GM06990 (cell line): Measurements from ENCODE around the gene IL22RA2.

Source experiments
- DNase-seq: peaks from one replicate; pipeline ENCODE4 v3.0.0-alpha.2; 2011; ENCODE audit not compliant: insufficient read length; ENCODE audit errors: extremely low read depth
- H3K27me3 ChIP-seq: replicated peaks from 2 replicates; pipeline ENCODE4 v1.6.0; 2011; ENCODE audit warnings: low read length; ENCODE audit not compliant: control insufficient read depth, insufficient read depth
- H3K36me3 ChIP-seq: 2 replicates; pipeline ENCODE4 v1.5.1; 2011; ENCODE audit warnings: low read length; ENCODE audit not compliant: control insufficient read depth, insufficient read depth
- H3K4me3 ChIP-seq: replicated peaks from 2 replicates; pipeline ENCODE4 v1.5.1; 2011; ENCODE audit warnings: low read depth, mild to moderate bottlenecking, control low read depth, low read length
- CTCF ChIP-seq: IDR thresholded peaks from 2 replicates; pipeline ENCODE4 v1.5.1; 2011; ENCODE audit warnings: low read length, control low read depth, mild to moderate bottlenecking, inconsistent platforms; ENCODE audit not compliant: insufficient read depth, poor library complexity, severe bottlenecking

Gene IL22RA2

GRCh38 chr6:137188855-137189254, 15.4 kb upstream of the IL22RA2 start:
- no peak for DNase-seq
- no peak for TF ChIP-seq CTCF
- no peaks in the 10 kb centered on the region for H3K27me3 ChIP-seq
- no peak overlapping the region for H3K4me3 ChIP-seq
- H3K36me3 ChIP-seq: no peaks in the 10 kb centered on the region

GRCh38 chr6:137185290-137185689, 11.8 kb upstream of the IL22RA2 start:
- H3K36me3 ChIP-seq: no peaks in the 10 kb centered on the region
- TF ChIP-seq CTCF: no peak
- DNase-seq: no peak
- H3K4me3 ChIP-seq: no peak overlapping the region
- no peaks in the 10 kb centered on the region for H3K27me3 ChIP-seq

GRCh38 chr6:137182654-137183073, 9.2 kb upstream of the IL22RA2 start:
- TF ChIP-seq CTCF: no peak
- H3K36me3 ChIP-seq: no peaks in the 10 kb centered on the region
- no peaks in the 10 kb centered on the region for H3K27me3 ChIP-seq
- DNase-seq: no peak
- no peak overlapping the region for H3K4me3 ChIP-seq

DNA sequence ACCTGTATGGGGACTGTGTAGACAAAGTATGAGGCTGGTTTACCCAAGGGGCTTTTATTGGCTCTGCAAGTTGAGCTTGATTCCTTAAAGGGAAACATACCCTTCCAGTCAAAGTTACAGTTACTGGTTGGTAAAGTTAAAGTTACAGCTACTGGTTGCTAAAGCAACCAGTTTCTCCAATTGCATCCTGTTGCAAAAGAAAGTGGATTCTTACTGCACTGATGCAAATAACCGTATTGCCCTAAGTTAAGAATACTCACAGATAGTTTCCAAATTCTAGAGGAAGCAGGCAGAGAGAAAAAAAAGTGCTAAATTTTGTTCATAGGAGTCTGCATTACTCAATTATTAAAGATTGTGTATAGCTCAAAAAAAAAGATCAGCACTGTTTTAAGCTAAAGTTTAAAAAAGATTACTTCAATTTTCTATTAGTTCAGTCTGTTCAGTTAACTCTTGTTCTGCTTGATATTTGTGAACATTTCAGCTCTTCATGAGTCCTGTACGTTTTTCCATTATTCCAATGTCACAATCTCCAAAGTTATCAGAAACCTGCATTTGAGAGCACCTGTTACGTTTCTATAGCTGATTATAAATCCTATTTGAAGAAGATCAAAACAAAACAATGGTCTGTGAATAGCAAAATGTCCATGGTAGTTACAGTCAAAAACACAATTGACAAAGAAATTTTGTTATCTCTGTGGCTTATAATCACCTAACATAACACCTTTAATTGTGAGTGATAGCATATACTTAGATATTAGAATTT, 8.6 kb upstream of the IL22RA2 start:
- no peak for TF ChIP-seq CTCF
- DNase-seq: no peak
- Histone ChIP-seq H3K4me3 (no peak overlapping the region), H3K27me3 (no peaks in the 10 kb centered on the region), H3K36me3 (no peaks in the 10 kb centered on the region)

DNA sequence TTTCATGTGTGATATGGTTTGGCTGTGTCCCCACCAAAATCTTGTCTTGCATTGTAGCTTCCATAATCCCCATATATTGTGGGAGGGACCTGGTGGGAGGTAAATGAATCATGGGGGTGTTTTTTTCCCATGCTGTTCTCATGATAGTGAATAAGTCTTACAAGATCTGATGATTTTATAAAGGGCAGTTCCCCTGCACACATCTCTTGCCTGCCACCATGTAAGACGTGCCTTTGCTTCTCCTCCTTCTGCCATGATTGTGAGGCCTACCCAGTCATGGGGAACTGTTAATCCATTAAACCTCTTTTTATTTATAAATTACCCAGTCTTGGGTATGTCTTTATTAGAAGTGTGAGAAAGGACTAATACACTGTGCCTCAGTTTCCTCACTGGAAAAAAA, 4.2 kb upstream of the IL22RA2 start:
- Histone ChIP-seq H3K4me3 (no peak overlapping the region), H3K36me3 (no peaks in the 10 kb centered on the region), H3K27me3 (no peaks in the 10 kb centered on the region)
- DNase-seq: no peak
- no peak for TF ChIP-seq CTCF

DNA sequence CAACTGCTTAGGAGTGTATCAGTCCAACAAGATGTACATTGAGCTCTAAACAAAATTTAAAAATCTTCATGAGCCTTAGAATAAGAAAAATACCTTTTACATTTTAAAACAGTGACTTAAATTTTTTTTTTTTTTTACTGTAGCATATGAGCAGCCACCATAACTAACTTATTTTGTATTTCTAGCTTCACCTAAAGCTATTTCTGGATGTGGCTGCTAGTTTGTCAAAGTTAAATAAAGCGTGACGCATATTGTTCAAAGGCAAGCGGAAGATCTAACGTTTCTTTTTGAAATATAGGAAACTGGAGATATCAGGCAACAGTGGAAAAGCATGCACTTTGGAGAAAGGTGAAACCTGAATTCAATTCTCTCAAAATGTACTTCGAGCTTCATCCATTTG, 3.3 kb upstream of the IL22RA2 start:
- Histone ChIP-seq H3K27me3 (no peaks in the 10 kb centered on the region), H3K36me3 (no peaks in the 10 kb centered on the region), H3K4me3 (no peak overlapping the region)
- no peak for DNase-seq
- TF ChIP-seq CTCF: no peak
